GM12878 (cell line): ENCODE results near the gene SETD5. TPM values are rescaled to one million over a fixed set of nuclear protein-coding genes. Genes with fewer than 3 reads are reported as not detected.

Source experiments
- polyA plus RNA-seq, 11 experiments: library from polyadenylated mRNA; depleted of rRNA in 4 of 11; unstranded in 6 of 11; stranded (reverse) in 5 of 11; fragments of >200 nt; fragmentation: Nextera tagmentation in 4 of 11; fragmentation: Illumina TruSeq in 1 of 11; extraction: Ambion mirVana in 4 of 11; extraction: Trizol in 1 of 11; gene quantifications; 1 replicate in 1 of 11; 2 replicates in 10 of 11; pipeline versions ENCODE4 v1.2.1 to v1.2.3, GENCODE V29; 2011 to 2016; ENCODE audit warnings: inconsistent platforms in 2 of 11, missing spikeins in 2 of 11, low read depth in 1 of 11
- total RNA-seq, 4 experiments: library from RNA; depleted of rRNA in 3 of 4; stranded (reverse); fragments of >200 nt in 3 of 4; fragmentation: Illumina TruSeq in 1 of 4; extraction: Trizol in 1 of 4; gene quantifications; 2 replicates each; pipeline versions ENCODE4 v1.2.1 to v1.2.3, GENCODE V29; 2013 to 2021

Gene SETD5
- total and polyA plus RNA-seq, 10 of the 15 experiments (the other 5 are each of a cell fraction or from before 2014, with no cell fraction given), result 8.2 to 94.0 (median 55.4) TPM

Other genes starting within 250 kb of the SETD5 start
- gene SRGAP3, start 148.0 kb upstream of the SETD5 start, total RNA-seq (2014; rRNA removed), result 1.4 and 2.2 TPM in 2 replicates
- 0.92 and 1.1 TPM in 2 replicates for gene SRGAP3, start 148.0 kb upstream of the SETD5 start, total RNA-seq (2014; rRNA removed; fragmentation: Illumina TruSeq; extraction: Trizol)
- 1.1 and 1.4 TPM in 2 replicates for gene SRGAP3, start 148.0 kb upstream of the SETD5 start, total RNA-seq (2021)
- gene SRGAP3, start 148.0 kb upstream of the SETD5 start, polyA plus RNA-seq (2011; rRNA removed), result 0.57 and 0.61 TPM in 2 replicates
- gene SRGAP3, start 148.0 kb upstream of the SETD5 start, polyA plus RNA-seq (2014; fragmentation: Illumina TruSeq; extraction: Trizol), result 0.94 and 1.3 TPM in 2 replicates
- under 1 TPM; 0.32 to 0.49 TPM for gene SRGAP3, start 148.0 kb upstream of the SETD5 start, polyA plus RNA-seq (2014; fragmentation: Nextera tagmentation; extraction: Ambion mirVana)
- 0.98 and 1.00 TPM in 2 replicates for gene SRGAP3, start 148.0 kb upstream of the SETD5 start, polyA plus RNA-seq (2014; rRNA removed)
- gene SRGAP3, start 148.0 kb upstream of the SETD5 start, polyA plus RNA-seq (2016; fragmentation: Nextera tagmentation; extraction: Ambion mirVana), result 1 to 10 TPM in 1 of 2 experiments, under 1 TPM in 1; 0.98 to 1.7 TPM
- gene THUMPD3, start 34.6 kb upstream of the SETD5 start, total RNA-seq (2014; rRNA removed), result 28.7 and 42.3 TPM in 2 replicates
- gene THUMPD3, start 34.6 kb upstream of the SETD5 start, total RNA-seq (2014; rRNA removed; fragmentation: Illumina TruSeq; extraction: Trizol), result 46.7 and 47.4 TPM in 2 replicates
- 39.3 and 46.1 TPM in 2 replicates for gene THUMPD3, start 34.6 kb upstream of the SETD5 start, total RNA-seq (2021)
- gene THUMPD3, start 34.6 kb upstream of the SETD5 start, polyA plus RNA-seq (2011; rRNA removed), result 44.5 and 57.5 TPM in 2 replicates
- 43.8 and 54.9 TPM in 2 replicates for gene THUMPD3, start 34.6 kb upstream of the SETD5 start, polyA plus RNA-seq (2014; fragmentation: Illumina TruSeq; extraction: Trizol)
- 10 to 100 TPM; 29.2 to 32.1 TPM for gene THUMPD3, start 34.6 kb upstream of the SETD5 start, polyA plus RNA-seq (2014; fragmentation: Nextera tagmentation; extraction: Ambion mirVana)
- 25.4 and 31.7 TPM in 2 replicates for gene THUMPD3, start 34.6 kb upstream of the SETD5 start, polyA plus RNA-seq (2014; rRNA removed)
- gene THUMPD3, start 34.6 kb upstream of the SETD5 start, polyA plus RNA-seq (2016; fragmentation: Nextera tagmentation; extraction: Ambion mirVana), result 10 to 100 TPM; 39.8 to 44.2 TPM
- not detected in 2 replicates for gene LHFPL4, start 156.2 kb downstream of the SETD5 start, total RNA-seq (2014; rRNA removed)
- not detected in 2 replicates for gene LHFPL4, start 156.2 kb downstream of the SETD5 start, total RNA-seq (2014; rRNA removed; fragmentation: Illumina TruSeq; extraction: Trizol)
- gene LHFPL4, start 156.2 kb downstream of the SETD5 start, total RNA-seq (2021), result not detected in 2 replicates
- not detected in 2 replicates for gene LHFPL4, start 156.2 kb downstream of the SETD5 start, polyA plus RNA-seq (2011; rRNA removed)
- gene LHFPL4, start 156.2 kb downstream of the SETD5 start, polyA plus RNA-seq (2014; fragmentation: Illumina TruSeq; extraction: Trizol), result not detected in 2 replicates
- not detected for gene LHFPL4, start 156.2 kb downstream of the SETD5 start, polyA plus RNA-seq (2014; fragmentation: Nextera tagmentation; extraction: Ambion mirVana)
- gene LHFPL4, start 156.2 kb downstream of the SETD5 start, polyA plus RNA-seq (2014; rRNA removed), result not detected in 2 replicates
- under 1 TPM; 0.05 to 0.15 TPM for gene LHFPL4, start 156.2 kb downstream of the SETD5 start, polyA plus RNA-seq (2016; fragmentation: Nextera tagmentation; extraction: Ambion mirVana)